K562 (cell line): ENCODE data around the gene TMA7B. TPM values are rescaled to one million over a fixed set of nuclear protein-coding genes. Genes with fewer than 3 reads are reported as not detected.

Source experiments
- CCNT2 ChIP-seq: IDR thresholded peaks from 2 replicates; pipeline ENCODE4 v1.6.1; 2011; ENCODE audit warnings: borderline replicate concordance, low read depth, mild to moderate bottlenecking, moderate library complexity, mixed read lengths, low read length; ENCODE audit not compliant: insufficient read length; ENCODE audit errors: extremely low read depth
- CEBPG ChIP-seq, 3 experiments: fragments of 200-800 bp in 1 of 3; sonication (Bioruptor generic) in 1 of 3; sonication (generic) in 1 of 3; formaldehyde crosslinking in 1 of 3; IDR thresholded peaks in 2 of 3; conservative IDR thresholded peaks in 1 of 3; 2 replicates each; pipeline versions ENCODE4 v1.6.1 to v1.8.0; 2016 to 2022; ENCODE audit warnings: missing compliant biosample characterization in 2 of 3, missing genetic modification characterization in 2 of 3, mild to moderate bottlenecking in 1 of 3, missing genetic modification reagents in 1 of 3
- ESRRA ChIP-seq: fragments of 450-650 bp; IDR thresholded peaks from 2 replicates; pipeline ENCODE4 v1.6.1; 2014; ENCODE audit warnings: low read depth, mild to moderate bottlenecking, moderate library complexity, borderline replicate concordance
- PML ChIP-seq: IDR thresholded peaks from 2 replicates; pipeline ENCODE4 v1.6.1; 2012; ENCODE audit warnings: low read length, inconsistent platforms
- SMAD2 ChIP-seq: fragments of 150-350 bp; IDR thresholded peaks from 2 replicates; pipeline ENCODE4 v1.6.1; 2014; ENCODE audit warnings: low read depth, mild to moderate bottlenecking, low read length
- SMAD4 ChIP-seq: fragments of 250-450 bp; sonication (Bioruptor Pico); conservative IDR thresholded peaks from 2 replicates; pipeline ENCODE4 v1.8.0; 2021; ENCODE audit warnings: inconsistent platforms, mild to moderate bottlenecking, moderate library complexity
- TFAM ChIP-seq: fragments of 250-450 bp; sonication (Bioruptor Pico); conservative IDR thresholded peaks from 2 replicates; pipeline ENCODE4 v1.5.0; 2021; ENCODE audit warnings: mild to moderate bottlenecking, moderate library complexity
- ZBTB1 ChIP-seq: sonication (generic); formaldehyde crosslinking; IDR thresholded peaks from 2 replicates; pipeline ENCODE4 v1.8.1; 2023; ENCODE audit warnings: missing genetic modification reagents, low read depth, mild to moderate bottlenecking, borderline replicate concordance
- ZKSCAN8 ChIP-seq: fragments of 200-800 bp; sonication (Bioruptor generic); IDR thresholded peaks from 2 replicates; pipeline ENCODE4 v1.6.1; 2016; ENCODE audit warnings: missing genetic modification characterization, missing compliant biosample characterization
- ZNF324 ChIP-seq: fragments of 250-450 bp; sonication (Bioruptor Pico); IDR thresholded peaks from 2 replicates; pipeline ENCODE4 v1.4.0; 2020; ENCODE audit warnings: mild to moderate bottlenecking
- ZNF699 ChIP-seq: fragments of 250-450 bp; sonication (Bioruptor Pico); IDR thresholded peaks from 2 replicates; pipeline ENCODE4 v1.8.0; 2021; ENCODE audit warnings: mild to moderate bottlenecking, moderate library complexity; ENCODE audit not compliant: insufficient replicate concordance
- ZSCAN32 ChIP-seq: fragments of 450-650 bp; formaldehyde crosslinking; IDR thresholded peaks from 2 replicates; pipeline ENCODE4 v1.4.0; 2020; ENCODE audit warnings: mild to moderate bottlenecking, moderate library complexity
- polyA plus RNA-seq, 8 experiments: library from polyadenylated mRNA; depleted of rRNA in 4 of 8; stranded (reverse) in 5 of 8; unstranded in 3 of 8; fragments of >200 nt; fragmentation: Nextera tagmentation in 2 of 8; fragmentation: Illumina TruSeq in 1 of 8; extraction: Ambion mirVana in 2 of 8; extraction: Trizol in 1 of 8; gene quantifications; 2 replicates each; pipeline versions ENCODE4 v1.2.1 to v1.2.3, GENCODE V29; 2011 to 2014; ENCODE audit warnings: inconsistent platforms in 1 of 8, missing spikeins in 1 of 8
- total RNA-seq, 7 experiments: library from RNA; depleted of rRNA in 6 of 7; stranded (reverse); fragments of >200 nt in 6 of 7; fragmentation: Illumina TruSeq in 2 of 7; extraction: Trizol in 2 of 7; gene quantifications; 2 replicates each; pipeline versions ENCODE4 v1.2.1 to v1.2.3, GENCODE V29; 2011 to 2021; ENCODE audit warnings: low replicate concordance in 1 of 7
- TF ChIP-seq, protein P1 (sequence below): fragments of 450-650 bp; formaldehyde crosslinking; IDR thresholded peaks from 2 replicates; pipeline ENCODE4 v1.4.0; 2020; ENCODE audit warnings: mild to moderate bottlenecking, moderate library complexity
- TF ChIP-seq, protein P2 (sequence below): IDR thresholded peaks from 2 replicates; pipeline ENCODE4 v1.6.1; 2014; ENCODE audit warnings: antibody characterized with exemption
- TF ChIP-seq, protein P3 (sequence below): IDR thresholded peaks from 3 replicates; pipeline ENCODE4 v1.6.1; 2011; ENCODE audit warnings: borderline replicate concordance, mild to moderate bottlenecking, moderate library complexity; ENCODE audit not compliant: insufficient read length; ENCODE audit errors: extremely low read depth
- TF ChIP-seq, protein P4 (sequence below): fragments of 200-800 bp; sonication (Bioruptor generic); IDR thresholded peaks from 2 replicates; pipeline ENCODE4 v1.6.1; 2017; ENCODE audit warnings: missing genetic modification characterization, missing compliant biosample characterization

TMA7B gene
- total and polyA plus RNA-seq, 9 of the 15 experiments (the other 6 are each of a cell fraction or from before 2014, with no cell fraction given): 5.6 to 14.2 (median 11.8) TPM

DNA sequence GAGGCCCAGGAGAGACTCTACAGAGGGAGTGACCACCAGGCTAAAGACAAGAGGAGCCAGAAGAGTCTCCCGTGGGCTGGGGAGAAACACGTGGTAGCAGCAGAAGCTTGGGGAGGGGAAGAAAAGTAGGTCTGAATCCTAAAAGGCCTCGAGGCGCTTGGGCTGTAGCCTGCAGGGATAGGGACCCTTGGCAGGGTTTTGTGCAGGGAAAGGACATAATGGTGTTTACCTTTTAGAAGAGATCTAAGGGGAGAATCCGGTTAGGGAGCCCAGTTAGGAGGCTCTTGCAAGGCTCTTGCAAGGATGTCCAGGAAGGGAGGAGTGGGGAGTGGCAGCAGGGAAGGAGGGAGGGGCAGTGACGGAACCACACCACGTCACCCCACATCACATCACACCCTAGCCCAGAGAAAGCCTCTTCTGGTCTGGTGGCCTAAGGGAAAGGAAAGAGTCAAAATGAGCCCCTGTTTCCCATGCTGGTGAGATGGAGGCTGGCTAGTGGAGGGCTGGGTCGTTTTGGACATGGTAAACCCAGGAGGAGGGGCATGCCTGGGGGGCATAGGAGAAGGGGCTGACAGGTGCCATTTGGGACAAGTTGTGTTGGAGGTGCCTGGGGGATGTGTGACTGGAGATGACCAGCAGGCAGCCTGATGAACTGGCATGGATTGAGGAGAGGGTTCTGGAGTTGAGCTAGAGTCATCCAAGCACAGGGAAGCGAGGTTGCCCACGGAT, 28.4 kb downstream of the TMA7B start (continued):
- TF ChIP-seq ESRRA (no peak), CEBPG (CRISPR knock-in tag; IDR thresholded peaks at IDR 0.05) (peak; percentile 95), CEBPG (tag; conservative IDR thresholded peaks at IDR 0.05 in 1 of 2, IDR thresholded peaks at IDR 0.05 in 1 of 2) (peak in 1 of 2 experiments; percentile 79; a peak in 2 of 4 replicates), TFAM (no peak), PML (no peak), ZNF324 (CRISPR knock-in tag) (no peak), ZBTB1 (CRISPR knock-in tag) (no peak), SMAD4 (CRISPR knock-in tag) (0 out of 2 replicates have a peak, but pooled peaks have one; percentile 26), ZNF699 (no peak), ZSCAN32 (CRISPR knock-in tag) (0 out of 2 replicates have a peak, but pooled peaks have one; percentile 15), CCNT2 (no peak), SMAD2 (no peak), ZKSCAN8 (no peak)
- TF ChIP-seq, protein P1, sequence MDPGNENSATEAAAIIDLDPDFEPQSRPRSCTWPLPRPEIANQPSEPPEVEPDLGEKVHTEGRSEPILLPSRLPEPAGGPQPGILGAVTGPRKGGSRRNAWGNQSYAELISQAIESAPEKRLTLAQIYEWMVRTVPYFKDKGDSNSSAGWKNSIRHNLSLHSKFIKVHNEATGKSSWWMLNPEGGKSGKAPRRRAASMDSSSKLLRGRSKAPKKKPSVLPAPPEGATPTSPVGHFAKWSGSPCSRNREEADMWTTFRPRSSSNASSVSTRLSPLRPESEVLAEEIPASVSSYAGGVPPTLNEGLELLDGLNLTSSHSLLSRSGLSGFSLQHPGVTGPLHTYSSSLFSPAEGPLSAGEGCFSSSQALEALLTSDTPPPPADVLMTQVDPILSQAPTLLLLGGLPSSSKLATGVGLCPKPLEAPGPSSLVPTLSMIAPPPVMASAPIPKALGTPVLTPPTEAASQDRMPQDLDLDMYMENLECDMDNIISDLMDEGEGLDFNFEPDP: no peak
- TF ChIP-seq, protein P2, sequence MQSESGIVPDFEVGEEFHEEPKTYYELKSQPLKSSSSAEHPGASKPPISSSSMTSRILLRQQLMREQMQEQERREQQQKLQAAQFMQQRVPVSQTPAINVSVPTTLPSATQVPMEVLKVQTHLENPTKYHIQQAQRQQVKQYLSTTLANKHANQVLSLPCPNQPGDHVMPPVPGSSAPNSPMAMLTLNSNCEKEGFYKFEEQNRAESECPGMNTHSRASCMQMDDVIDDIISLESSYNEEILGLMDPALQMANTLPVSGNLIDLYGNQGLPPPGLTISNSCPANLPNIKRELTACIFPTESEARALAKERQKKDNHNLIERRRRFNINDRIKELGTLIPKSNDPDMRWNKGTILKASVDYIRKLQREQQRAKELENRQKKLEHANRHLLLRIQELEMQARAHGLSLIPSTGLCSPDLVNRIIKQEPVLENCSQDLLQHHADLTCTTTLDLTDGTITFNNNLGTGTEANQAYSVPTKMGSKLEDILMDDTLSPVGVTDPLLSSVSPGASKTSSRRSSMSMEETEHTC: no peak
- TF ChIP-seq, protein P3, sequence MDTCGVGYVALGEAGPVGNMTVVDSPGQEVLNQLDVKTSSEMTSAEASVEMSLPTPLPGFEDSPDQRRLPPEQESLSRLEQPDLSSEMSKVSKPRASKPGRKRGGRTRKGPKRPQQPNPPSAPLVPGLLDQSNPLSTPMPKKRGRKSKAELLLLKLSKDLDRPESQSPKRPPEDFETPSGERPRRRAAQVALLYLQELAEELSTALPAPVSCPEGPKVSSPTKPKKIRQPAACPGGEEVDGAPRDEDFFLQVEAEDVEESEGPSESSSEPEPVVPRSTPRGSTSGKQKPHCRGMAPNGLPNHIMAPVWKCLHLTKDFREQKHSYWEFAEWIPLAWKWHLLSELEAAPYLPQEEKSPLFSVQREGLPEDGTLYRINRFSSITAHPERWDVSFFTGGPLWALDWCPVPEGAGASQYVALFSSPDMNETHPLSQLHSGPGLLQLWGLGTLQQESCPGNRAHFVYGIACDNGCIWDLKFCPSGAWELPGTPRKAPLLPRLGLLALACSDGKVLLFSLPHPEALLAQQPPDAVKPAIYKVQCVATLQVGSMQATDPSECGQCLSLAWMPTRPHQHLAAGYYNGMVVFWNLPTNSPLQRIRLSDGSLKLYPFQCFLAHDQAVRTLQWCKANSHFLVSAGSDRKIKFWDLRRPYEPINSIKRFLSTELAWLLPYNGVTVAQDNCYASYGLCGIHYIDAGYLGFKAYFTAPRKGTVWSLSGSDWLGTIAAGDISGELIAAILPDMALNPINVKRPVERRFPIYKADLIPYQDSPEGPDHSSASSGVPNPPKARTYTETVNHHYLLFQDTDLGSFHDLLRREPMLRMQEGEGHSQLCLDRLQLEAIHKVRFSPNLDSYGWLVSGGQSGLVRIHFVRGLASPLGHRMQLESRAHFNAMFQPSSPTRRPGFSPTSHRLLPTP: no peak
- TF ChIP-seq, protein P4, sequence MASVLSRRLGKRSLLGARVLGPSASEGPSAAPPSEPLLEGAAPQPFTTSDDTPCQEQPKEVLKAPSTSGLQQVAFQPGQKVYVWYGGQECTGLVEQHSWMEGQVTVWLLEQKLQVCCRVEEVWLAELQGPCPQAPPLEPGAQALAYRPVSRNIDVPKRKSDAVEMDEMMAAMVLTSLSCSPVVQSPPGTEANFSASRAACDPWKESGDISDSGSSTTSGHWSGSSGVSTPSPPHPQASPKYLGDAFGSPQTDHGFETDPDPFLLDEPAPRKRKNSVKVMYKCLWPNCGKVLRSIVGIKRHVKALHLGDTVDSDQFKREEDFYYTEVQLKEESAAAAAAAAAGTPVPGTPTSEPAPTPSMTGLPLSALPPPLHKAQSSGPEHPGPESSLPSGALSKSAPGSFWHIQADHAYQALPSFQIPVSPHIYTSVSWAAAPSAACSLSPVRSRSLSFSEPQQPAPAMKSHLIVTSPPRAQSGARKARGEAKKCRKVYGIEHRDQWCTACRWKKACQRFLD (CRISPR knock-in tag): no peak
